HG03159 (cell line): ENCODE results near the gene RIPK1.

Experiments used
- ATAC-seq: cut with Tn5 transposase; IDR thresholded peaks from one replicate; pipeline ENCODE4 v1.9.1; 2021; ENCODE audit warnings: mild to moderate bottlenecking, moderate library complexity; ENCODE audit not compliant: unreplicated experiment

The RIPK1 gene

GRCh38 chr6:3159805-3160781 is 91.8 kb downstream of the RIPK1 start:
- no peak for ATAC-seq

DNA sequence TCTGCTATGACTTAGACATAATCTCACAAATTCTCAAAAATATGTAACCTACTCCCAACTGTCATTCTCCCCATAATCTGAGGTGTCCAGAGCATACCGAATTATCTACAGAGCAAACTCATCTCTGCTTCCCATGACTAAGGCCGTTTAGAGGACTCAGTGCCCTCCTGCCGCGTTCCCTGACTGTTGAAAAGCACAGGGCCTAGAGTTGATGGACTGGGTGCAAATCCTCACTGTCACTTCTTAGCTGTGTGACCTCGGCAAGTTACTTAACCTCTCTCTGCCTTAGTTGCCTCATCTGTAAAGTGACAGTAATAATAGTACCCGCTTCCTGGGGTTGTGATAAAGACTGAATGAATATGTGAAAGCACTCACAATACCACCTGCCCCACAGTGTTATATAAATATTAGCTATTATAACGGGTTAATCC is 93.8 kb downstream of the RIPK1 start:
- ATAC-seq: no peak

GRCh38 chr6:3162565-3163247 is 94.4 kb downstream of the RIPK1 start:
- peak; percentile 62 for ATAC-seq

DNA sequence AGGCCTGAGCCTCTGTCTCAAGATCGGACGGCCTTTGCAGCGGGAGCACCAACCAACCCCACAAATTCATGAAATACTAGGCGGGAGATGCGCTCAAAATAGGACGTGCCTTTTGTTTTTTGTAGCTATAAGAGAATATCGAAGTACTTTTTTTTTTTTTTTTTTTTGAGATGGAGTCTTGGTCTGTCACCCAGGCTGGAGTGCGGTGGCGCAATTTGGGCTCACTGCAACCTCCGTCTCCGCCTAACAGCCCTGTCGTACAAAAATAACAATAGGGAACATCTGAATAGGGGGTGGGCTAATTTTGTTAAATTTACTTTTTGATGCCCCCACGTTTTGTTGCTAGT is 94.9 kb downstream of the RIPK1 start:
- no peak for ATAC-seq

- ATAC-seq: no peak
Observed at GRCh38 chr6:3164388-3164787, 96.1 kb downstream of the RIPK1 start.
